HepG2 (cell line): ENCODE measurements around the gene GRHL1. TPM values are rescaled to one million over a fixed set of nuclear protein-coding genes. Genes with fewer than 3 reads are reported as not detected.
A peak's percentile ranks its signal among the peaks of the same experiment; 100 is the strongest.

ENCODE experiments used
- ARNTL ChIP-seq: sonication (generic); formaldehyde crosslinking; IDR thresholded peaks from 2 replicates; pipeline ENCODE4 v1.4.0; 2020; ENCODE audit warnings: mild to moderate bottlenecking, missing genetic modification reagents
- ATF3 ChIP-seq: sonication (generic); formaldehyde crosslinking; IDR thresholded peaks from 2 replicates; pipeline ENCODE4 v1.4.0; 2020; ENCODE audit warnings: missing genetic modification reagents
- CHCHD3 ChIP-seq: sonication (generic); formaldehyde crosslinking; IDR thresholded peaks from 2 replicates; pipeline ENCODE4 v1.8.0; 2022; ENCODE audit warnings: mild to moderate bottlenecking, missing genetic modification reagents, moderate library complexity
- DNMT3B ChIP-seq: conservative IDR thresholded peaks from 2 replicates; pipeline ENCODE4 v1.6.1; 2016; ENCODE audit warnings: missing biosample characterization, control low read depth
- HMGXB3 ChIP-seq: sonication (generic); formaldehyde crosslinking; IDR thresholded peaks from 2 replicates; pipeline ENCODE4 v1.4.0; 2020; ENCODE audit warnings: missing genetic modification reagents, borderline replicate concordance
- HNF4G ChIP-seq, 2 experiments: sonication (generic) in 1 of 2; formaldehyde crosslinking in 1 of 2; IDR thresholded peaks; 2 replicates each; pipeline versions ENCODE4 v1.4.0 to v1.6.1; 2011 to 2020; ENCODE audit warnings: borderline replicate concordance in 2 of 2, low read depth in 2 of 2, mild to moderate bottlenecking in 2 of 2, low read length in 1 of 2, missing genetic modification reagents in 1 of 2, moderate library complexity in 1 of 2
- KMT2B ChIP-seq: IDR thresholded peaks from 2 replicates; pipeline ENCODE4 v1.6.1; 2016; ENCODE audit warnings: missing genetic modification reagents, missing compliant biosample characterization
- MYPOP ChIP-seq: sonication (generic); formaldehyde crosslinking; IDR thresholded peaks from 2 replicates; pipeline ENCODE4 v1.8.1; 2023; ENCODE audit warnings: mild to moderate bottlenecking, moderate library complexity, missing genetic modification reagents
- PCBP1 ChIP-seq: fragments of 200-400 bp; formaldehyde crosslinking; IDR thresholded peaks from 2 replicates; pipeline ENCODE4 v1.6.1; 2017; ENCODE audit warnings: mild to moderate bottlenecking, low read depth, low read length, borderline replicate concordance
- TAF15 ChIP-seq: fragments of 200-400 bp; formaldehyde crosslinking; IDR thresholded peaks from one replicate; pipeline ENCODE4 v1.6.1; 2018; ENCODE audit warnings: mild to moderate bottlenecking, low read depth, low read length; ENCODE audit not compliant: poor library complexity, severe bottlenecking
- TARDBP ChIP-seq: sonication (generic); formaldehyde crosslinking; IDR thresholded peaks from 2 replicates; pipeline ENCODE4 v1.8.0; 2022; ENCODE audit warnings: mild to moderate bottlenecking, missing genetic modification reagents
- ZNF251 ChIP-seq: sonication (generic); formaldehyde crosslinking; IDR thresholded peaks from 2 replicates; pipeline ENCODE4 v1.9.0; 2021; ENCODE audit warnings: mild to moderate bottlenecking, missing genetic modification reagents
- ZNF747 ChIP-seq: sonication (generic); formaldehyde crosslinking; IDR thresholded peaks from 2 replicates; pipeline ENCODE4 v1.8.1; 2023; ENCODE audit warnings: missing genetic modification reagents, mild to moderate bottlenecking, borderline replicate concordance
- ZNF775 ChIP-seq: sonication (generic); formaldehyde crosslinking; IDR thresholded peaks from 2 replicates; pipeline ENCODE4 v1.4.0; 2020; ENCODE audit warnings: missing genetic modification reagents, mild to moderate bottlenecking, moderate library complexity, borderline replicate concordance
- ZNF777 ChIP-seq: sonication (generic); formaldehyde crosslinking; IDR thresholded peaks from 2 replicates; pipeline ENCODE4 v1.4.0; 2020; ENCODE audit warnings: missing genetic modification reagents
- polyA plus RNA-seq, 8 experiments: library from polyadenylated mRNA; depleted of rRNA in 3 of 8; stranded (reverse) in 7 of 8; unstranded in 1 of 8; fragments of >200 nt; fragmentation: Illumina TruSeq in 4 of 8; extraction: Trizol in 4 of 8; gene quantifications; 2 replicates each; pipeline versions ENCODE4 v1.2.1 to v1.2.3, GENCODE V29; 2011 to 2016; ENCODE audit warnings: low read depth in 4 of 8, missing spikeins in 1 of 8, mixed read lengths in 1 of 8; ENCODE audit not compliant: insufficient read depth in 1 of 8
- total RNA-seq, 5 experiments: library from RNA; depleted of rRNA; stranded (reverse); fragments of >200 nt; fragmentation: Illumina TruSeq; extraction: Trizol; gene quantifications; 2 replicates each; pipeline ENCODE4 v1.2.3, GENCODE V29; 2016; ENCODE audit warnings: low read depth in 1 of 5
- TF ChIP-seq, protein P1 (sequence below): sonication (generic); formaldehyde crosslinking; IDR thresholded peaks from 2 replicates; pipeline ENCODE4 v1.5.0; 2020; ENCODE audit warnings: mild to moderate bottlenecking, low read depth, missing genetic modification reagents, borderline replicate concordance
- TF ChIP-seq, protein P2 (sequence below): IDR thresholded peaks from 2 replicates; pipeline ENCODE4 v1.6.1; 2016; ENCODE audit warnings: low read depth
- TF ChIP-seq, protein P3 (sequence below): sonication (generic); formaldehyde crosslinking; IDR thresholded peaks from 2 replicates; pipeline ENCODE4 v1.4.0; 2020; ENCODE audit warnings: low read depth, missing genetic modification reagents

Gene GRHL1
- total and polyA plus RNA-seq, 2 of the 13 experiments (the other 11 are each of a cell fraction or from before 2014, with no cell fraction given) = 9.3 to 12.0 TPM

DNA sequence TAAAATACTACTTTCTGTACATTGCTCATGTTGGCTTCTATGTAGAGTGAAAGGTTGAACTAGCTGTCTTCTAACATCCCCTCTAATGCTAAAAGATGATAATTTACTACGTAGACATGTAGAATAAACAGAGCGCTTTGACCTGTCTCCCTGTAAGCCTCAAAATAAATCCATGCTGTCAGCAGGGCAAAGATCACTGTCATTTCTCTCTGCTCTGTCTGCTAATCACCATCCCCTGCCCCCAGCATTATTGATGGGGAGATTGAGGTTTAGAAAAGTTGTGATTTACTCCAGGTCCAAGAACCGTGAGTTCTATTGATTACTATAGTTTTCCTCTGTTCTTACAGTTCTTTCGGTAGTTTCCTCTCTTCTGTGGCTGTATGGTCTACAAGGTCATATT, 39.0 kb upstream of the GRHL1 start (continued):
- no peak for TF ChIP-seq HMGXB3 (CRISPR knock-in tag)
- no peak for TF ChIP-seq ATF3 (CRISPR knock-in tag)
- TF ChIP-seq DNMT3B = no peak
- no peak for TF ChIP-seq CHCHD3
- no peak for TF ChIP-seq ZNF777 (CRISPR knock-in tag)
- TF ChIP-seq KMT2B = no peak
- TF ChIP-seq MYPOP (CRISPR knock-in tag) = no peak
- TF ChIP-seq TAF15 = no peak
- TF ChIP-seq, protein P1, sequence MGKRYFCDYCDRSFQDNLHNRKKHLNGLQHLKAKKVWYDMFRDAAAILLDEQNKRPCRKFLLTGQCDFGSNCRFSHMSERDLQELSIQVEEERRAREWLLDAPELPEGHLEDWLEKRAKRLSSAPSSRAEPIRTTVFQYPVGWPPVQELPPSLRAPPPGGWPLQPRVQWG = no peak
- no peak for TF ChIP-seq PCBP1
- TF ChIP-seq, protein P2, sequence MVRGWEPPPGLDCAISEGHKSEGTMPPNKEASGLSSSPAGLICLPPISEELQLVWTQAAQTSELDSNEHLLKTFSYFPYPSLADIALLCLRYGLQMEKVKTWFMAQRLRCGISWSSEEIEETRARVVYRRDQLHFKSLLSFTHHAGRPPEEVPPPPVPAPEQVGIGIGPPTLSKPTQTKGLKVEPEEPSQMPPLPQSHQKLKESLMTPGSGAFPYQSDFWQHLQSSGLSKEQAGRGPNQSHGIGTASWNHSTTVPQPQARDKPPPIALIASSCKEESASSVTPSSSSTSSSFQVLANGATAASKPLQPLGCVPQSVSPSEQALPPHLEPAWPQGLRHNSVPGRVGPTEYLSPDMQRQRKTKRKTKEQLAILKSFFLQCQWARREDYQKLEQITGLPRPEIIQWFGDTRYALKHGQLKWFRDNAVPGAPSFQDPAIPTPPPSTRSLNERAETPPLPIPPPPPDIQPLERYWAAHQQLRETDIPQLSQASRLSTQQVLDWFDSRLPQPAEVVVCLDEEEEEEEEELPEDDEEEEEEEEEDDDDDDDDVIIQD = no peak
- 0 out of 2 replicates have a peak, but pooled peaks have one; percentile 23 for TF ChIP-seq TARDBP (CRISPR knock-in tag)
- TF ChIP-seq ARNTL (CRISPR knock-in tag) = no peak
- peak; percentile 47; the same call in 1 of the 2 replicates for TF ChIP-seq HNF4G (IDR thresholded peaks at IDR 0.05; ENCODE audit: borderline replicate concordance, low read depth, low read length)
- TF ChIP-seq HNF4G (CRISPR knock-in tag; IDR thresholded peaks at IDR 0.05; ENCODE audit: borderline replicate concordance, low read depth) = no peak
- TF ChIP-seq ZNF775 (CRISPR knock-in tag) = no peak
- no peak for TF ChIP-seq ZNF251 (CRISPR knock-in tag)
- no peak for TF ChIP-seq ZNF747 (CRISPR knock-in tag)
- TF ChIP-seq, protein P3, sequence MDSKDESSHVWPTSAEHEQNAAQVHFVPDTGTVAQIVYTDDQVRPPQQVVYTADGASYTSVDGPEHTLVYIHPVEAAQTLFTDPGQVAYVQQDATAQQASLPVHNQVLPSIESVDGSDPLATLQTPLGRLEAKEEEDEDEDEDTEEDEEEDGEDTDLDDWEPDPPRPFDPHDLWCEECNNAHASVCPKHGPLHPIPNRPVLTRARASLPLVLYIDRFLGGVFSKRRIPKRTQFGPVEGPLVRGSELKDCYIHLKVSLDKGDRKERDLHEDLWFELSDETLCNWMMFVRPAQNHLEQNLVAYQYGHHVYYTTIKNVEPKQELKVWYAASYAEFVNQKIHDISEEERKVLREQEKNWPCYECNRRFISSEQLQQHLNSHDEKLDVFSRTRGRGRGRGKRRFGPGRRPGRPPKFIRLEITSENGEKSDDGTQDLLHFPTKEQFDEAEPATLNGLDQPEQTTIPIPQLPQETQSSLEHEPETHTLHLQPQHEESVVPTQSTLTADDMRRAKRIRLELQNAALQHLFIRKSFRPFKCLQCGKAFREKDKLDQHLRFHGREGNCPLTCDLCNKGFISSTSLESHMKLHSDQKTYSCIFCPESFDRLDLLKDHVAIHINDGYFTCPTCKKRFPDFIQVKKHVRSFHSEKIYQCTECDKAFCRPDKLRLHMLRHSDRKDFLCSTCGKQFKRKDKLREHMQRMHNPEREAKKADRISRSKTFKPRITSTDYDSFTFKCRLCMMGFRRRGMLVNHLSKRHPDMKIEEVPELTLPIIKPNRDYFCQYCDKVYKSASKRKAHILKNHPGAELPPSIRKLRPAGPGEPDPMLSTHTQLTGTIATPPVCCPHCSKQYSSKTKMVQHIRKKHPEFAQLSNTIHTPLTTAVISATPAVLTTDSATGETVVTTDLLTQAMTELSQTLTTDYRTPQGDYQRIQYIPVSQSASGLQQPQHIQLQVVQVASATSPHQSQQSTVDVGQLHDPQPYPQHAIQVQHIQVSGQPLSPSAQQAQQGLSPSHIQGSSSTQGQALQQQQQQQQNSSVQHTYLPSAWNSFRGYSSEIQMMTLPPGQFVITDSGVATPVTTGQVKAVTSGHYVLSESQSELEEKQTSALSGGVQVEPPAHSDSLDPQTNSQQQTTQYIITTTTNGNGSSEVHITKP (CRISPR knock-in tag) = no peak
